GM18909 (cell line): ENCODE measurements around the gene ARHGAP26.
"Not testable (repeated sequence)": the region's sequence is repeated elsewhere in the genome, so short reads cannot be mapped to it uniquely, and the experiment has no call there.

ENCODE experiments used
- ATAC-seq: cut with Tn5 transposase; IDR thresholded peaks from one replicate; pipeline ENCODE4 v1.9.1; 2021; ENCODE audit warnings: mild to moderate bottlenecking; ENCODE audit not compliant: unreplicated experiment, poor library complexity

Gene ARHGAP26

DNA sequence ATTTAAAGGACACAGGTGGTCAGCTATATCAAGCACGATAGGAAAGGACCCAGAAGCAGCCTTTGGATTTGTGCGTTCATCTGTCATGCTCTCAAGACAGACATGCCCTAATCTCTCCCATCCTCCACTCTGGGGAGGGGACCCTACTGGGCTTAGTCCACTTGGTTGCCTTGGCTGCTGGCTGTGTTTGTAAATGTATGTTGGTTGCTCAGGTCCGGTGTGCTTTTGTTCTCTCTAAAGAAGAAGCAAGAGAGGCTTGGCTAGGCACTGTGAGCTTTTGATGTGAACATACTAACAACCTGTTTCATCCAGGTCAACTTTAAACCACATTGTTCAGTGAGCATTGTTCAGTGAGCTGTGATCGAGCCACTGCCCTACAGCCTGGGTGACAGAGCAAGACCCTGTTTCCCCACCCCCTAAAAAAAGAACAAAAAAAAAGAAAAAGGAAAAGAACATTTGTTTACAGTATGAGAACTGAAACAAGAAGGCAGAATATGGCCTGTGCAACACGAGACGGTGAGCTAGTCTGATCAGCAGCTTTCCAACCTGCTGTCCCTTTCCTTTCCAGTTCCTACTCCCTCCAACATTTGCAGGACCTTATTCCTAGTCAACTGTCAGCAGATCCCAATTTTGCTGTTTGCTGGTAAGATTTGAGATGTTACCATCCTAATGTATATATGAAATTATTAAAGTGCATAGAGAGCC, 228.3 kb downstream of the ARHGAP26 start:
- ATAC-seq = peak; percentile 26

DNA sequence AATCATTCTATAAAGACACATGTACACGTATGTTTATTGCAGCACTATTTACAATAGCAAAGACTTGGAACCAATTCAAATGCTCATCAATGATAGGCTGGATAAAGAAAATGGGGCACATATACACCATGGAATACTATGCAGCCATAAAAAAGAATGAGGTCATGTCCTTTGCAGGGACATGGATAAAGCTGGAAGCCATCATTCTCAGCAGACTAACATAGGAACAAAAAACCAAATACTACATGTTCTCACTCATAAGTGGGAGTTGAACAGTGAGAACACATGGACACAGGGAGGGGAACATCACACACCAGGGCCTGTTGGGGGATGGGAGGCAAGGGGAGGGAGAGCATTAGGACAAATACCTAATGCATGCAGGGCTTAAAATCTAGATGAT, 230.4 kb downstream of the ARHGAP26 start:
- ATAC-seq = not testable (repeated sequence)

DNA sequence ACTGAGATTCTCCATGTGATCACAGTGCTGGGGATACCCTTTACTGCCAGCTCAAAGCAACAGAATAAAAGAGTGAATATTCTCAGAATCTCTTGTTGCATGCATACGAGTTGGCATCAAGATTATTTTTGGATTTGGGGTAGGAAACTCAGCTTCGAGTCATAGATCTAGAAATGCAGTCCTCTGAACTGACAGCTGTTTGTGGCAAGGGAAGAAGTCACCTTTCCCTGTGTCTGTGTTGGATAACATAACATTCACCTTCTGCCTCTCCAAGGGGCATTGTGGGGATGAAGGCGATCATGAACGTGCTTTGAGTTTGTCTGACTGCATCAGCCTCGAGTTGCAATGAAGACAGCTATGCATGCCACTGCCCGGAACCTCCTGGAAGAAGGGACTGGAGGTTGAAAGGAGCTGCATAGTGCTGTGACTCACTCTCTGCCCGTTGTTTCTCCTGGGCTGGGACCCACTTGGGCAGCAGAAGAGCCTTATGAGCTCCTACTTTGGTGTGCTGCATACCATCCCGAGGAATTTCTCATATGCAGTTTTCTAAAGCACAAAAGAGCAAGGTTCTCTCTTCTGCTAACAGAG, 231.7 kb downstream of the ARHGAP26 start:
- ATAC-seq = no peak

DNA sequence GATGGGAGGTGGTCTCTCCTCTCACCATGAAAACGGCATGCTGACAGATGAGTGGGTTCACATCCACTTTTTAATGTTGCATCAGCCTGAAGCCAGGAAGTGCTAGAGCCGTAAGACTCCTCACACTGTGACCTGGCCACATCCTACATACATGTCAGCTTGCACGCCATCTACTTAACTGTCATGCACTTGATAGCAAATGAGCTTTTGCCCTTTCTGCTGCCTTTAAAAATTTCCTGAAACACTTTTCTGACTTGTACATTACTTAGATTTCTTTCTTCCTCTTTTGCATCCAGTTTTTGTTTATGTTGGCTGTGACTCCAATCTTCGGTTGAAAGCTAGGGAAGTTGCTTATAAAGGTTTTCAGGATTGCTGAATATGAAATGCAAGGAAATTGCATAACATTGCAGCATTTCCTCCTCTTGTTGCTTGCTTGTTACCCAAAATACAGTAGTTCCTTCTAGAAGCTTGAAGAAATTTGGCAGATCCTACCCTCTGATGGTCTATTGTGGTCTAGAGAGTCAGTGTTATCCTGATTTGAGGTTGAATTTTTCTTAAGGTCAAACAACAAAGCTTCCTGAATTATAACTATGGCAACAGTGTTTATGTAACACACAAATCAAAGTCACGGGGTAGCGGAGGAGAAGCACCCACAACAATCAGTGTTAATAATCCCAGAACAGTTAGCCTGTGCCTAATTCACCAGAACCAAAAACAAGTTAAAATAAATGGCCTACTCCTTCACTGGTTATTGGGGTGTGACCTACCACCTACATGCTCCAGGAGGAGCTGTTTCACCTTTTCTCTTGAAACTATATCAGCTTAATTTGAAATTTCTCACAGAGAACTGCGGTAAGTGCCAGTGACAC, 232.5 kb downstream of the ARHGAP26 start:
- peak; percentile 77 for ATAC-seq

DNA sequence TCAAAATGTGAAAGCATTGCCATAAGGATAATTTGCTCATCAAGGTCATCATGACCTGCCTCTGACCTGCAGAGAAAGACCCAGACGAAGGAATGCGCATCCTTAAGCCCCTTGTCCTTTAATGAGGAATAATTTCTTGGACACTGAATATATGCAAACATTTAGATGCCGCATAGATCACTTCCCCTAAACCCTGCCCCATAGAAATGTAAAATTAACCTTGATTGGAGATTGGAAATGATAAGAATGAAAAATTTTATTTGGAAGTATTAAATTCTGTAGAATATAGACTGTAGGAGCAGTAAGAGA, 233.1 kb downstream of the ARHGAP26 start:
- no peak for ATAC-seq

DNA sequence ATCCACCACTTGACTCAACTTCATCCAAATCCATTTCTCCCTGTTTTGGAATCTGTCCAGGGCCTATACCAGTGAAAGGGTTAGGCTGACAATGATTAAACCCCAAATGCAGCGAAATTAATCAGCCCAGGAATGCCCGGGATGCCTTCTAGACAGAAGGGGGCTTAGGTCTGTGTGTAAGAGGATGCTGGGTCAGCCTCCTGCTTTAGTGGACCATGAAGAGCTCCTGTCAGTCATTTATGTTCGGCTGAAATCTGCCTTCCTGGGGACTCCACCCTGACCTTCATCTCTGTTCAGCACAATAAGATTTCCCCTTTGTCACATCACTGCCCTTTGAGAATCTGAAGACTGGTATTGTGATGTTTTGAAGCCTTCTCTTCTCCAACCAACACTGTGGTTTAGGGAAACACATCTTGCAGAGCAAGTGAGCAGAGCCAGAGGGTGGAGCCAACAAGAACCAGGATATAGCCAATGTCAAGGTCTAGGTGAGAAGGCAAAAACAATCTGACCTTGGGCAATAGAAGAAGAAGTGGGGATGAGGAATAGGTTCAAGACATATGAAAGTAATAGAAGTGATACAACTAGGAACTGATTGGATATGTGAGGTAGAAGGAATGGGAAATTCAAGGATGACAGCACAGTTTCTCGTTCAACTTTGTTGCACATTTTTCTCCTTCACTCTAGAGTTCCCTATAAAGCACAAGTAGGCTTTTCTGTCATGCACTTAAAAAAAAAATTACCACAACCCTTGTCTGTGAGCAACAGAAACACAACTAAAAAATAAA, 234.4 kb downstream of the ARHGAP26 start:
- ATAC-seq = peak; percentile 42

DNA sequence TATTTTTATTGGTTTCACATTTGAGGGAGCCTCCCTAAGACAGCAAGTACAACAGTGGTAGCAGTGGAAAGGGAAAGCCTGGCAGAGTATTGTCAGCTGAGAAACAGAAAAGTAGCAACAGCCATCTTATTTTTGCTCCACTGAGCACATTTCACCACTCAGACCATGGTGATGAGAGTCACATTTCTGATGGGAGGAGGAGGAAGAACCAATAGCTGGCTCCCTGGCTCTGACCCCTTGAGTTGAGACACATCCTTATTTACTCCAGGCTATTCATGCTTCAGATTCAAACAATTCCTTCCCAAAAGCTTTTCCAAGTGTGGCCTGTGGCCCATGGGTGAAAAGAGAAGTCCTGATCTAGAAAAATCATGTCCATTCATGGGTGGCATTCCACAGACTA, 236.3 kb downstream of the ARHGAP26 start:
- ATAC-seq = no peak

DNA sequence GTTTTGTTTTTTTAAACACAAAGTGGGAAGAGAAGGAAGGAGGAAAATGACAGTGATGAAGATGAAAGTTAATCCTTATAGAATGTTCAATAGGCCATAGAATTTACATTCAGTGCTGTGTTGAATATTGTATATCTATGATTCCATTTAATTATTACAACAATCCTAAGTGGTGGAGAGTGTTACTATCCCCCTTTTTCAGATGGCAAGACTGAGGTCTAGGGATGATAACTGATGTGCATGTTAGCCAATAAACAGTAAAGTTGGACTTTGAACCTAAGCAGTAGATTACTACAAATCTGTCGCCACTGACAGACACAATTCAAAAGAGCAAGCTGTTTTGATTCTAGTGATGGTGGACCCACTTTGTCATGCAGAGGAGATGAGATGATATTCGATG, 237.9 kb downstream of the ARHGAP26 start:
- no peak for ATAC-seq

DNA sequence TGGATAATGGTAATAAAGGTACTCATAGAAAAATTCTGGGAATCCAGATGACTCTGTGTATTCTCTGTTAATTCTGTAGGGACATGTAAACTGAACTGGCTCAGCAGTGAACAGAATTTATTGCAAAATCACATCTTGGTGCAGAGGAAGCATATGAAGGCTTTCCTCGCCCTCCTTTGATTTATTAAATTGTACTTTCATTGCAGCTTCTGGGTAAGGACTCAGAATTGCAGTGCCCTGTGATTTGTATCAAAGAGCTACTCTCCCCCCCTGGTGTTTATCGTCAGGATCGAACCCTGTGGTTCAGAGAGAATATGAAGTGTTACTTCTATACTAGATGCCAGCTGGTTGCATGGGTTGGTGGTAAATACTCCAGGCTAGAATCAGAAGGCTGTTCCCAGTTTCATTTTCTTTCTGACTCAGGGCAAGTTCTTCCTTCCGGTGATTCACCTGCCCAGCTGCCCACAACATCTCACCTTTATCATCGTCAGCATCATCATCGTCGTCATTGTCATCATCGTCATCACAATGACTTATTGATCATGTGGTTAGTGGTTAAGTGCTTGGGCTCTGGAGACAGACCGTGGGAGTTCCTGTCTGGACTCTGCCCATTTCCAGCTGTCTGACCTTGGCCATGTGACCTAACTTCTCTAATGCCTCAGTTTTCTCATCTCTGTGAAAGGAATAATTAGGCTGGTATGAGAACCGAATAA, 238.8 kb downstream of the ARHGAP26 start:
- ATAC-seq = peak; percentile 87

DNA sequence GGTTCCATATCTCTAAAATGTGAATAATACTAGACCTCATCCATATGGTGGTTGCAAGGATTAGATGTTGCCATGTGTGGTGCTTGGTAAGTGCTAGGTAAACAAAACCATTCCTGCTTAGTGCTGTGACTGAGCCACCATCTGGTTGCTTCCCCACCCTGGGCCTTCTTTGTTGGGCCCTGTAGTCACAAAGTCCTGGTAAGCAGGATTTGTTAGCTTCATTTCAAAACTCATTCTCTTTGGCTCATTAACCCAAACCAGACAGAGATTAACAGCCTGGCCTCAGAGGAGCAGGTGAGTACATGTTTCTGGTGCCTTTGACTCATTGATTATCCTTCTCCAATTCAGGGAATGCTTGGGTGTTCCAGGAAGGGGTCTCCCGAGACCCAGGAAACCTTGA, 240.2 kb downstream of the ARHGAP26 start:
- ATAC-seq = no peak

DNA sequence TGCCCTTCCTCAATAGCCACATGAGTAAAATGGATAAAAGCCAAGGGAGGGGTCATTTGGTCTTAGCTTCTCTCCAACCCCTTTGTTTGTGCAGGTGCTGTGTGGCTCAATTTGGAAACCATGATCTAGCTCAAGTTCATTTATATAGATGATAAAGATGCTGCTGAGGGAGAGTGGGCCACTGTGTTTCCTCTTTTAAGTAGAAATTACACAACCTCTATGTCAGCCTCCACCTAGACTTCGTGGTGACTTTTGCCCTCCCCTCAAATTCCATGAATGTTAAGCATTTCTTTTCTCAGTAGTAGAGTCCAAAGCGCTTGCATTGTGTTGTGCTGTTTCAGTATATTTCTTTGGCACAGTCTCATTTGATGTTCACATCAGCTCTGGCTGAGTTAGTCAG, 241.4 kb downstream of the ARHGAP26 start:
- no peak for ATAC-seq

DNA sequence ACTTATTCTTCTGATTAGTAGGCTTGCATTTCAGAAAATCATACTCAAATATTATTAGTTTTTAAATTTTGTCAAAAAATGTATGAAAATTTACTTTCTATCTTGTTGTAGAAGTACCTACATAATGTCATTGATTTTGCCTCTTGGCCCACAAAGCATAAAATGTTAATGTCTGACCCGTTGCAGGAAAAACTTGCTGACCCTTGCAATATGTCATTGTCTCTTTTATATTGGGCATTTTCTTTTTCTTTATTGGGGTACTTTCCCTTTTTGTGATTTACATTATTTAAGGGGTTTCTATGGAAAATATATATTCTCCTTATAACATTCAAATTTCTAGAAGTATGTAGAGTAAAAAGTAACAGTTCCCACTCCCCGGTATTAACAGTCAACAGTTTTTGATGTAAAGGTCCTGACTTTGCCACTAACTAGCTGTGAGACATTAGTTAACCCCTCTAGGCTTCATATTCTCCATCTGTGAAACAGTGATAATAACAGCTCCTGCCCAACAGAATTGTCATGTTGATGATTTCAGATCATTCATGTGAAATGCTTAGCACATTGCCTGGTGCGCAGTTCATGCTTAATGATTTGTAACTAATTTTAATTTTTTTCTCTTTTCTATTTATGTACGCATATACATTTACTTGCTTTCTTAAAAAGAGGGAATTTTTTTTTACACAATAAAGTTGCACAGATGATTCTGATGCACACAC, 243.2 kb downstream of the ARHGAP26 start:
- ATAC-seq = no peak

DNA sequence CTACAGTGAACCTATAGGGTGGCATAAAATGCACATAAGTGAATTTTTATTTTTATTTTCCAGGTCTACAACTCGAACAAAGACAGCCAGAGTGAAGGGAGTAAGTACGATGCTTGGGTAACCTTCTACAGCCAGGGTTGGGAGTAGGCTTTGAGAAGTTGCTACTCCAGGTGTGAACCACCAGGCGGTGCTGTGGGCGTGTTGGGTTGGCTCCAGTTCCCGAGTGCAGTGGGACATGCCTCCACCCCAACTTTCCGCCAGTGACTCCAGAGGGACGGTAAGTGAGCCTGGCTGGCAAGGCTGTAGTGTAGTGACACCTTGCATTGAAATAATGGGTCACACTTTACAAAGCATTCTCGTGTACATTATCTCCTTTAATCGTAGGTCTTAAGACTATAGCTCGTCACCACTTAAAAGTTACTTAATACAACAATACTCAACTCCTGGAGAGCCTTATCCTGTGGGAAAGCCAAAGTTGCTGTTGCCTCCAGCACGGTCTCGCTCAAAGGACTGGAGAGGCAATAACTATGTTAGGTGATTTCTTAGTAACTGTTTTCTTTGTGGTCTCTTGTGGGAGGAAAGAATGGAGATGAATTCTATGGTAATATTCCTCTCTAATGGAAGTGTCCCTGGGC, 244.0 kb downstream of the ARHGAP26 start:
- no peak for ATAC-seq

DNA sequence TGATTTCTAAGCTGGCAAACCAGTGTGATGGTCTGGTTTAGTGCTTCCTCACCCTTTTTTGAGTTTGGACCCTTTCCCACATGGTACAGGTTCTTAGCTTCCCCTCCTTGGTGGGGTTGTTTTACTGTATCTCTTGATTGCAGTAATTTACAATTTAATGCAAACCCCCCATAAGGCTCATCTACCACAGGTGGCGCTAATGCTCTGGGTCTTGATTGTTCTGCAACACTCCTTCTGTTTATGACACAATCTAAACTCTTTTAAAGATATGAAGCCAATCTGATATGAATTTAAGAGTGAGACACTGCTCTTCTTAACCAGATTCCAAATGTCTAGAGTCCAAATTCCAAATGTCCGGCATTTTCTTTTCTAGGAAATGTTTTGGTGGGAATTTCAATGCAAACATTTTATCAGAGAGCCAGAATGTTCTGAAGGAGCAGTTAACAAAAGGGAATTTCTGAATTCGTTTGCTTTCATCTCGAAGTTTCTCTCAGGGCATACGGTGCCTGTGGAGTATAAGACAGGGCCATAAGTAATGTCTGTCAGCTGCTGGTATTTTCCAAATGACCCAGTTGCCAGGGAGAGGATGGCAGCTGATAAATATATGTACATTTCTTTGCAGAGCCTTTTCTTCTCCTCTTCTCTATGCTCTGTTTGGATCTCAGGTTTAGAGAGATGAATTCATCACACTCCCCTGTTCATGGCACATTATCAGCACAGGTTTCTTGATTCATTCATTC, 246.8 kb downstream of the ARHGAP26 start:
- no peak for ATAC-seq

DNA sequence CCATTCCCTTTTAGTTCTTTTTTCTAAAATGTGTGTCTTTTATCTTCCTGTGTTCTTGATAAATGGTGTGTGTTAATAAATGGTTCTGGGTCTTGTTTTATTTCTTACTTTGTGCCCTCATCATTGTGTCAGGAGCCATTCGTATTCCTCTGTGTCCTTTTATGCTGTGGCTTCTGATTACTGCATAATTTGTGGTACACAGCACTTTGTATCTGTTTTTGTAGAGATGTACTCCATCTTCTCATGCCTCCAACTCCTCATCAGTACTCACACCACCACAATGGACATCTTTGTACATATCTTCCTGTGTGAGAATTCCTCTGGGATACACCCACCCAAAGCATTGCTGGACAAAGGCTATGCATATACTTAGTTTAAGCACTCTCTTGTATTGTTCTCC, 247.4 kb downstream of the ARHGAP26 start:
- no peak for ATAC-seq

DNA sequence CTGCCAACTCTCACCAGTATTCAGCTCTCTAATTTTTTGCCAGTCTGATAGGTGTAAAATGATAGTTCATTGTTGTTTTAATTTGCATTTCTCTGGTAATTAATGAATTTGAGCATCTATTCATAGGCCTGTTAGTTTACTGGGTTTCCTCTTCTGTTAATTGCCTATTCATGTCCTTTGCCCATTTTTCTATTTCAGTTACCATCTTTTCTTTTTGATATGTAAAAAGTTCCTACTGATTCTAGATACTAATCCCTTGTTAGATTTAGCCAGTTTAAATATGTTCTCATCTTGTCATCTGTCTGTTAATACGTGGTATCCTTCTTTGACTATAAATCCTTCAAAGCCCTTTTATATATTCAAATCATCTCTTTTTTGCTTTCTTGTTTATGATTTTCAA, 247.8 kb downstream of the ARHGAP26 start:
- no peak for ATAC-seq

DNA sequence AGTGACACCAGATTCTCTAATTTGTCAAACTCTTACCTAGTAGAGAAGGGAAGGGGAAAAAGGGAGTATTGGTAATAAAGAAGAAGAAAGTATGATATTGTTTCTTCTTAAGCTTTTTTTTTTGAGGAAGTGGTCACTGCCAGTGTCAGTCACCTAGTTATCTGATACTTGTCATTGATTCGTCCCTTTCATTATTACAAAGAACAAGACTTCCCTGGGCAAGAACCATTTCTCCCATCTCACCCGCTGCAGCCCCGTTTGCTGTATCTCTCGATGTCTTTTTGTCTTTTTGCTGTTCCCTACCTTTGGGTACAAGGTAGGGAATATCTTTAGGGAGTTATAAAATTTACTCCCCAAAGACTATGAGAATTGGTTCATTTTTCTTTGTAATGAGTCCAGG, 249.0 kb downstream of the ARHGAP26 start:
- ATAC-seq = peak; percentile 19
